ENCODE results near the gene TBCB. TPM values are rescaled to one million over a fixed set of nuclear protein-coding genes. Genes with fewer than 3 reads are reported as not detected.

Gene TBCB
- total and polyA plus RNA-seq, 2 of the 4 experiments (the other 2 are of a cell fraction): 182 to 269 TPM

DNA sequence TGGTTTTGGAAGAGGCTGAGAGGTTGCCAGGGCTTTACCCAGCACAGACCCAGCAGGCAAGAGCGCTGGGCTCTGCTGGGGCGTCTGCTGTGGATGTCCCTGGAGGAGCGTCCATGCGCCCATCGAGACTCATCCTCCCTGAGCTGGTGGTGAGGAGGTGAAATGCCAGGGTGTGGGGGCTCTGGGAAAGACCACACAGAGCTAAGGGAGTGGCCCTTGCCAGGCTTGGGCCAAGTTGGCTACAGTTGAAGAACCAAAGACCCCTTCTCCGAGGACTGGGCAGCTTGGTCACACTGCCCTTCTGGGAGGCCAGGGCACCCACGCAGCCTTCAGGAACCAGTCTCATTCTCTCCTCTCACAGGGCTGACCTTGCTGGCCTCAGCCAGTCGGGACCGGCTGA, 28.9 kb upstream of the TBCB start:
- Histone ChIP-seq H3K4ac (ENCODE audit: low read depth, low read length) (no peak overlapping the region), H3K9me3 (ENCODE audit: control insufficient read depth, insufficient read depth, low read length) (no peaks in the 10 kb centered on the region), H2BK5ac (ENCODE audit: low read depth, low read length, poor library complexity, severe bottlenecking) (no peak overlapping the region), H3K27me3 (ENCODE audit: control insufficient read depth, insufficient read depth, low read length) (no peaks in the 10 kb centered on the region), H3K9me1 (ENCODE audit: insufficient read depth, low read length) (peaks cover 6% of the 10 kb centered on the region; the same call in 1 of the 2 replicates), H4K5ac (ENCODE audit: low read depth, low read length) (no peak overlapping the region), H3K14ac (replicated peaks; ENCODE audit: low read depth, low read length) (no peak overlapping the region), H3K56ac (ENCODE audit: extremely low read depth, insufficient read depth, low read length) (no peak overlapping the region), H3K4me1 (ENCODE audit: control insufficient read depth, insufficient read depth, low read length) (no peaks in the 10 kb centered on the region), H2BK20ac (ENCODE audit: low read depth, low read length) (no peak overlapping the region), H4K20me1 (ENCODE audit: insufficient read depth, low read length) (no peaks in the 10 kb centered on the region), H3K4me3 (ENCODE audit: insufficient read depth, low read depth, low read length) (no peak overlapping the region), H4K91ac (ENCODE audit: insufficient read depth, low read depth, low read length) (no peak overlapping the region), H3K4me2 (ENCODE audit: low read depth, low read length) (no peak overlapping the region), H2BK15ac (ENCODE audit: low read depth, low read length) (no peak overlapping the region), H3K18ac (ENCODE audit: low read depth, low read length) (no peak overlapping the region), H2AK5ac (ENCODE audit: low read depth, low read length) (no peak overlapping the region), H3K36me3 (ENCODE audit: control insufficient read depth, insufficient read depth, low read length) (peaks cover 22% of the 10 kb centered on the region), H2AK9ac (replicated peaks; ENCODE audit: low read depth, low read length, poor library complexity) (peak overlapping the region; percentile 19), H2BK120ac (ENCODE audit: low read depth, low read length) (no peak overlapping the region), H3K23ac (ENCODE audit: low read depth, low read length) (no peak overlapping the region), H3K9ac (ENCODE audit: low read depth, low read length) (no peak overlapping the region), H3K79me1 (ENCODE audit: low read depth in 1 of 2, low read length in 2 of 2) (no peaks in the 10 kb centered on the region; a peak in 1 of 4 replicates), H2AFZ (replicated peaks; ENCODE audit: low read length, poor library complexity) (no peak overlapping the region), H4K8ac (ENCODE audit: low read depth in 2 of 2, low read length in 2 of 2) (no peak overlapping the region), H3K27ac (ENCODE audit: insufficient read depth, low read length) (no peak overlapping the region)
- DNase-seq: no peak
- dilution Hi-C loops (cut with HindIII; ENCODE audit: low sequenced_read_pairs, unreplicated experiment): no loop called here
- WGBS, 2 experiments (ENCODE audit: extremely low coverage in 2 of 2, insufficient read length in 1 of 2): 97% methylated on average over 6 of the region's 9 CpGs; no CpG with 5 or more reads in 1 of the 2 experiments
- intact Hi-C loops (cut with micrococcal nuclease): no loop called here
- ChIA-PET CTCF (no interaction called here), POLR2A (ENCODE audit: unreplicated experiment) (no interaction called here)
- TF ChIP-seq, protein P1, sequence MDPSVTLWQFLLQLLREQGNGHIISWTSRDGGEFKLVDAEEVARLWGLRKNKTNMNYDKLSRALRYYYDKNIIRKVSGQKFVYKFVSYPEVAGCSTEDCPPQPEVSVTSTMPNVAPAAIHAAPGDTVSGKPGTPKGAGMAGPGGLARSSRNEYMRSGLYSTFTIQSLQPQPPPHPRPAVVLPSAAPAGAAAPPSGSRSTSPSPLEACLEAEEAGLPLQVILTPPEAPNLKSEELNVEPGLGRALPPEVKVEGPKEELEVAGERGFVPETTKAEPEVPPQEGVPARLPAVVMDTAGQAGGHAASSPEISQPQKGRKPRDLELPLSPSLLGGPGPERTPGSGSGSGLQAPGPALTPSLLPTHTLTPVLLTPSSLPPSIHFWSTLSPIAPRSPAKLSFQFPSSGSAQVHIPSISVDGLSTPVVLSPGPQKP (IDR thresholded peaks at IDR 0.05; ENCODE audit: borderline replicate concordance, low read depth, low read length): no peak
- TF ChIP-seq NFE2L2 (IDR thresholded peaks at IDR 0.05; ENCODE audit: low read depth, low read length): no peak
- no peak for TF ChIP-seq MXI1 (IDR thresholded peaks at IDR 0.05; ENCODE audit: borderline replicate concordance, low read depth, low read length)
- no peak for TF ChIP-seq CHD1 (IDR thresholded peaks at IDR 0.05; ENCODE audit: low read depth, low read length)
- no peak for TF ChIP-seq MAFK (IDR thresholded peaks at IDR 0.05; ENCODE audit: low read depth, low read length)
- no peak for TF ChIP-seq POLR2A (IDR thresholded peaks at IDR 0.05; ENCODE audit: low read depth, low read length)
- TF ChIP-seq, protein P2, sequence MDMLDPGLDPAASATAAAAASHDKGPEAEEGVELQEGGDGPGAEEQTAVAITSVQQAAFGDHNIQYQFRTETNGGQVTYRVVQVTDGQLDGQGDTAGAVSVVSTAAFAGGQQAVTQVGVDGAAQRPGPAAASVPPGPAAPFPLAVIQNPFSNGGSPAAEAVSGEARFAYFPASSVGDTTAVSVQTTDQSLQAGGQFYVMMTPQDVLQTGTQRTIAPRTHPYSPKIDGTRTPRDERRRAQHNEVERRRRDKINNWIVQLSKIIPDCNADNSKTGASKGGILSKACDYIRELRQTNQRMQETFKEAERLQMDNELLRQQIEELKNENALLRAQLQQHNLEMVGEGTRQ (IDR thresholded peaks at IDR 0.05; ENCODE audit: low read depth, low read length): no peak
- no peak for TF ChIP-seq RFX5 (IDR thresholded peaks at IDR 0.05; ENCODE audit: low read depth, low read length)
- in situ Hi-C loops (cut with MboI; ENCODE audit: low sequenced_read_pairs): no loop called here
- ATAC-seq (ENCODE audit: low read depth): no peak
- BruUV-seq (replicated peaks): no TSS peak
